ENCODE data around the gene VGLL4.

DNA sequence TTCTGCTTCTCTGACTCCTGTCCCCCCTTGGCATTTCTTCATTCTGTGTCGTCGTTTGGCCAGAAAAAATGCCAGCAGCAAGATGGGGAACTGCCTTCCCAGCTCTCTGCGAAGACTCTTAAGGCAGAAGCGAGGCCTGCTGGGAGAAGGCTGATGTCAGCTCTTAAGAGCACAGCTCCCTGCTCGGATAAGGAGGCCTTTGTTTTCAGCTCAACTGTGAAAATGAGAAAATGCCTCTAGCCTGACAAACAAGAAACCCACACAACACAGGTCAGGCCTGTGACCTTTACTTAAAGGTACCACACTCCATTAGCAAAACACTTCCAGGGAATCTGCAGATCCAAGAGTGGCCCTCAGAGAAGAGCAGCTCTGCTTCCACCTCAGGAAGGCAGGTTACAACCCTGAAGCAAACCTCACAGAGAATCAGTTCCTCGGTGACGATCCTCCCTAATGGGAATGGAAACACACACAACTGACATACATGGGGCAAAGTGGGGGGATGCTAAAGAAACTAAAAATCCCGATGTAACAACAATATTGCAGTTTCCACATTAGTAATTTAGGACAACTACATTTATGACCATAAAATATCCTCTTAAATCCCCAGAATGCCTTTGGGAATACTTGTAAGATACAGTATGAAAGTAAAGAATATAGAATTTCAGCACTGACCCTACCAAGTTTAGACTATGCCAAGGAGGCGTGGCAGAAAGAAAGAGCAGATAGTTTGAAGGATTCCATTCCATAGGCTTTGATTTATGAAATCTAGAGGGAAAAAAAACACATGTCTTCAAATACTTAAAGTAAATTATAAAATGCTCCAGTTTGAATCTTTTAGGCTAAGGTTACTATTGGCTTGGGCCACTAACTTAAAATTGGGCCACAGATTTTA lies 52.1 kb downstream of the VGLL4 start:
- TF ChIP-seq, protein P1, sequence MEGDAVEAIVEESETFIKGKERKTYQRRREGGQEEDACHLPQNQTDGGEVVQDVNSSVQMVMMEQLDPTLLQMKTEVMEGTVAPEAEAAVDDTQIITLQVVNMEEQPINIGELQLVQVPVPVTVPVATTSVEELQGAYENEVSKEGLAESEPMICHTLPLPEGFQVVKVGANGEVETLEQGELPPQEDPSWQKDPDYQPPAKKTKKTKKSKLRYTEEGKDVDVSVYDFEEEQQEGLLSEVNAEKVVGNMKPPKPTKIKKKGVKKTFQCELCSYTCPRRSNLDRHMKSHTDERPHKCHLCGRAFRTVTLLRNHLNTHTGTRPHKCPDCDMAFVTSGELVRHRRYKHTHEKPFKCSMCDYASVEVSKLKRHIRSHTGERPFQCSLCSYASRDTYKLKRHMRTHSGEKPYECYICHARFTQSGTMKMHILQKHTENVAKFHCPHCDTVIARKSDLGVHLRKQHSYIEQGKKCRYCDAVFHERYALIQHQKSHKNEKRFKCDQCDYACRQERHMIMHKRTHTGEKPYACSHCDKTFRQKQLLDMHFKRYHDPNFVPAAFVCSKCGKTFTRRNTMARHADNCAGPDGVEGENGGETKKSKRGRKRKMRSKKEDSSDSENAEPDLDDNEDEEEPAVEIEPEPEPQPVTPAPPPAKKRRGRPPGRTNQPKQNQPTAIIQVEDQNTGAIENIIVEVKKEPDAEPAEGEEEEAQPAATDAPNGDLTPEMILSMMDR (conservative IDR thresholded peaks at IDR 0.05; ENCODE audit: low read length) = no peak
- TF ChIP-seq EZH2phosphoT487 (IDR thresholded peaks at IDR 0.05; ENCODE audit: borderline replicate concordance, low read depth, low read length) = no peak

Measured in OCI-LY7 (cell line).